Skin epidermis (tissue), 12 donors: ENCODE results near the gene VIPR2.
A peak's percentile ranks its signal among the peaks of the same experiment; 100 is the strongest.
"Not testable (repeated sequence)": the region's sequence is repeated elsewhere in the genome, so short reads cannot be mapped to it uniquely, and the experiment has no call there.

Experiments used
- H3K27ac ChIP-seq, 21 experiments: fragments of 200-600 bp; sonication (generic) in 11 of 21; one replicate each; pipeline ENCODE4 v1.5.0; 2020; ENCODE audit warnings: mild to moderate bottlenecking in 3 of 21, inconsistent platforms in 2 of 21, moderate library complexity in 2 of 21
- H3K4me3 ChIP-seq, 7 experiments: fragments of 200-600 bp; sonication (generic) in 2 of 7; one replicate each; pipeline ENCODE4 v1.5.0; 2020; ENCODE audit warnings: inconsistent platforms in 2 of 7, mild to moderate bottlenecking in 2 of 7, moderate library complexity in 1 of 7

The VIPR2 gene

GRCh38 chr7:159096736-159097581 is 47.7 kb downstream of the VIPR2 start:
- Histone ChIP-seq H3K4me3 (no peak overlapping the region), H3K27ac (peak overlapping the region in 2 of 21 experiments; percentile 32 to 65)

DNA sequence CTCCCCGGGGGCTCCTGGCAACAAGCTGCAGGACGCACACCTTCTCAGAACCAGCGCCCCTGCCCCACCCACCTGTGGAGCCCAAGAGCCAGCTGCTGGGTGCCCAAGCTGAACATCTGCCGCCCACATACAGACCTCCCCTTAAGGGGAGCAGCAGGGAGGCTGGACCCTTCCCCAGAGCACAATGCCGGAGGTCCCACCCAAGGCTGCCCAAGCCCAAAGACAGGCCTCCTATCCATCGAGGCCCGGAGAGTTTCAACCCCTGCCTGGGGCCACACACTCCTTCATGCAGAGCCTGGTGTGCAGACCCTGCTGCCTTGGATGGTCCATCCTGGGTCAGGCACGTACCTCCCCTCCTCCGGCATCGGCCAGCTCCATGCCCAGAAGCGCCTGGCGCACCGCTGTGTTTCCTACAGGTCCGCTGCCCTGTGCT is 48.7 kb downstream of the VIPR2 start:
- Histone ChIP-seq H3K27ac (no peak overlapping the region), H3K4me3 (no peak overlapping the region)

GRCh38 chr7:159094919-159095915 is 49.5 kb downstream of the VIPR2 start:
- Histone ChIP-seq H3K4me3 (no peak overlapping the region), H3K27ac (peak overlapping the region in 1 of 21 experiments; percentile 28)

DNA sequence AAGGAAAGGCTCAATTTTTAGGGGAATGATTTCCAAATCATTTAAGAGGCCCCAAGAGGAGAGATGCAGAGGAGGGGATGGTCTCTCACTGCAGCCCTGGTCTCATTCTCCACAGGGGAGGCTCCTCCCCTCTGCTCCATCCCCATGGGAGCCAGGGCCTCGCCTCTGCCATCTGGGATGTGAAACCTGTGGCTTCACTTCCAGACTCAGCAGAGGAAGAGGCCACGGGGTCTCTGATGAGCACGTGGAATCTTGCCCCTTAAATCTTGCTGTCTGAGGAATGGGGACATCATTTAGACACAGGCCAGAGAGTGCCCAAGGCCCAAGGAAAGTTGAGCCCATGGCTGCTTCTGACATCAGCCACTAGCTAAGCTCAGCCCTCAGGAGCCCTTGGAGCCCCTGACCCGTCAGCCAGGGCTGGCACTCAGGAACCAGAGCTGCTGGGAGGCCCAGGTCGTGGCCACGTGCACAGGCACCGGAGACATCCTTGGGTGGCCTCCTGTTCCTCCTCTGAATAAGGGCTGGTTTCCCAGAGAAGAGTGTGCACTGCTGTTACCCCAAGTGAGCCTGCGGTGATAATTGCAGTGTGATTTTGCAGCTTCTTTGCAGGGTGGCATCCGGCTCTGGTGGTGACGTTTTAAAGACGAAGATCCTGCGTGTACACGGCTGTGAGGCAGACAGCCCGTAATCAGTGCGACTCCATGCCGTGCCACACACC is 50.5 kb downstream of the VIPR2 start:
- no peak overlapping the region for H3K4me3 ChIP-seq
- H3K27ac ChIP-seq, result no peak overlapping the region

DNA sequence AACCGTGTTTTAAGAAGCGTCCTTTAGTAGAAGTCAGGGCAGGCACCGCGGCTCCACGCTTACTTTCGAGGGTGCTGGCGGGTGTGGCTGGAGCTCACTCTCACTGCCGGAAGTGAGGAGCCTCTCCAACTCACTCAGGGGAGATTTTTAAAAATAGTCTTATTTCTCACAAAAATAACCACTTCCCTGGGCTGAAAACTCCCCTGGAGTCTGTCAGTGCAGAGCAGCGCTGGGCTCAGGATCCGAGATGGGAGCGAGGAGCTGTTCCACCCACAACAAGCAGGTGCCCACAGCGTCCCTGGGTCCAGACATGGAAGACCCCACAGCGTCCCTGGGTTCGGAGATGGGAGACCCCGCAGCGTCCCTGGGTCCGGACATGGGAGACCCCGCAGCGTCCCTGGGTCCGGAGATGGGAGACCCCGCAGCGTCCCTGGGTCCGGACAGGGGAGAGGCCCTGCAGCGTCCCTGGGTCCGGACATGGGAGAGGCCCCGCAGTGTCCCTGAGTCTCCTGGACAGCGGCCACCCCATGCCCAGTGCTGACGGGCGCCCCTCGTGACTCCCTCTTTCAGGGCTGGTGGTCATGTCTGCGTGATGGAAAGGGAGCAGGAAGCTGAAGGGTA is 51.2 kb downstream of the VIPR2 start:
- Histone ChIP-seq H3K27ac (no peak overlapping the region), H3K4me3 (no peak overlapping the region)

DNA sequence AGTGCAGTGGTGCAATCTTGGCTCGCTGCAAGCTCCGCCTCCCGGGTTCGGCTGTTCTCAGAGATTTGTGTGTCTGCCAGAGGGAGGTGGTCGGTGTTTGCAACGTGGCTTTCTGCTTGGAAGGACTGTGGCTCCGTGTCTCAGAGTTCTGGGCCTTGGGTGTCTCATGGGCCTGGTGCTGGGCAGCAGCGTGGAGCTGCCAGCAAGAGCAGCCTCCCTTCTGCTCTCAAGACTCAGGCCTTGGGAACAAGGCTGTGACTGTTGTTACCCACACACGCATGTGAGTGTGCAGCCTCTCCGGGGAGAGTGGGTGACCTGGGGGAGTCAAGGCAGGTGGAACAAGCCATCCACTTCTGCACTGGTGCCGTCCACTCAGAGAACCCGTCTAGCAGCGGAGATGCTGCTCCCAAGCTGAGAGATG is 52.0 kb downstream of the VIPR2 start:
- Histone ChIP-seq H3K27ac (no peak overlapping the region), H3K4me3 (no peak overlapping the region)

- Histone ChIP-seq H3K27ac (no peak overlapping the region), H3K4me3 (no peak overlapping the region)
Measured at GRCh38 chr7:159091480-159092475, 52.9 kb downstream of the VIPR2 start.

DNA sequence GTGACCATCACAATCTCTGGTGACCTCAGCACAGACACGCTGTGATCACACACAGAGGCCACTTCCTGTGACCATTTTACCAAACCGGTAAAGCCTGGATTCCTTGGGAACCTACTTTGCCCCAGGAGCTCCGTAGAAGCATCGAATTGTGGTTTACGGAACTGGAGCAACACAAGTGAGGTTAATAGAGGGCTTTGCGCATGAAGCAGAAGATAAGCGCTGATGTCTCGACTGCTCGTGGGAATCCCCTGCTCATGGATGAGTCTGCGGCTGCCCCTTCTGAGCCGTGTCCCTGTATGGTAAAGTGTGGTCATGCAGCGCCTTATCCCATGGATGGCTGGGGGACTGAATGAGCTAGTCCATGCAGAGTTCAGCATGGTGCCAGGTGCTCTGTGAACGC is 53.6 kb downstream of the VIPR2 start:
- Histone ChIP-seq H3K27ac (no peak overlapping the region), H3K4me3 (no peak overlapping the region)

DNA sequence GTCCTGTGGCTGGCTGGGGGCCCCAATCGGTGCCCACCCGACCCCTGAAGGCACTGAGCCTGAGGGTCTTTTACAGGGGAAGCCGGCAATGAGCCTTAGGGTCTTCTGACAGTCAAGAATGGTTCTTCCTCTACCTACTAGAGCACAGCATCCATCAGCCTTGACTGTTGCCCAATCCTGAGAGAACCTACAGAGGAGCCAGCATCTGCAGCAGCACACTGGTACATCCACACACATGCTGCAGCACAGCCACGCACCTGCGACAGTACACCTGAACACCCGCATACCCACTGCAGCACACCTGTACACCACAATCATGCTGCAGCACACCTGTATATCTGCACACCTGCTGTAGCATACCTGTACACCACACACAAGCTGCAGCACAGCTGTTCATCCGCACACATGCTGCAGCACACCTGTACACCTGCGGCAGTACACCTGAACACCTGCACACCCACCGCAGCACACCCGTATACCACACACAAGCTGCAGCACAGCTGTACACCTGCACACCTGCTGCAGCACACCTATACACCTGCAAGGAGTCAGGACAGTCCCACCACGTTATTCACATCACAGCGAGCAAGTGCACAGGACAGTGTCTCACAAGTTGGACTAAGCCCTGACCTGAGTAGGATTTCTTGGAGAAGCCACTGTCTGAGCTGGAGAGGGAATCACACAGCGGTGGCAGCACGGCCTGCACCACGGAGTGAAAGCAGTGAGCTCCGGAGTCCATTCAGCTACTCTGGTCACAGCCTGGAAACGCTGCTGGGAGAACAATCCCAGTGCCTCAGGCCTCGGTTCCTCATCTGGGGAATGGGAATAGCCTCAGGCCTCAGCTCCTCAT is 56.4 kb downstream of the VIPR2 start:
- Histone ChIP-seq H3K27ac (no peak overlapping the region), H3K4me3 (no peak overlapping the region)

- no peak overlapping the region for H3K4me3 ChIP-seq
- no peak overlapping the region for H3K27ac ChIP-seq
Measured at GRCh38 chr7:159086301-159086925, 58.3 kb downstream of the VIPR2 start.

DNA sequence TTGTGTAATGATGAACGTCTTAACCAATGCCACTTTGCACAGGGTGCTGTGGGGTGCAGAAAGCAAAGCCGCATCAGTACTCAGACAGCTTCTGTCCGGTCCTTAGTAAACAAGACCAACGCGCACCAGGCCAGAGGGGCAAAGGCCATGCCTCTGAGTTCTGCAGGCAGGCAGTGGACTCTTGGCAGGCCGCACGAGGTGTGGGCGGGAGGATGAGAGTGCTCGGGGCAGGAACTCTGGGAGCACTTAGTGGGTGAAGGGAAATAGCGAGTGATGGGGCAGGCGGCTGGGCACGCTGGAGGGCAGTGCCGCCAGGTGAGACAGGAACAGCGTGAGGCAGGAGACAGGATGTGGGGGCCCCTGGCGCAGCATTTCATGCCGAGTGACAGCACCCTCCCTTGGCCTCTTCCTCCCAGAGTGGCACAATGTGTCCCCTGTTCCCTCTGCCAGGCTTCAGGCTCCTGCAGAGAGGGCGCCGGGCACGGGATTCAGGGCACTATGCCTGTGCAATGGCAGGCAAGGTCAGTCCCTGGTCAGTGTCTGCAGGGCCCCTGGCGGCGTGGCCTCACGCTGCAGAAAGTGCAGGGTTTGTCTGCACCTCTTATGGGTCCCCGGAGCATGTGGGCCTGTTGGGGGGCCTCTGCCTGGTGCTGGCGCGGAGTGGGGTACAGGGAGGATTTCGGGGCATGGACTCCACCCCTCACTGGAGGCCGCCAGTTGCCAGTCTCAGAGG is 60.4 kb downstream of the VIPR2 start:
- Histone ChIP-seq H3K27ac (no peak overlapping the region), H3K4me3 (no peak overlapping the region)

DNA sequence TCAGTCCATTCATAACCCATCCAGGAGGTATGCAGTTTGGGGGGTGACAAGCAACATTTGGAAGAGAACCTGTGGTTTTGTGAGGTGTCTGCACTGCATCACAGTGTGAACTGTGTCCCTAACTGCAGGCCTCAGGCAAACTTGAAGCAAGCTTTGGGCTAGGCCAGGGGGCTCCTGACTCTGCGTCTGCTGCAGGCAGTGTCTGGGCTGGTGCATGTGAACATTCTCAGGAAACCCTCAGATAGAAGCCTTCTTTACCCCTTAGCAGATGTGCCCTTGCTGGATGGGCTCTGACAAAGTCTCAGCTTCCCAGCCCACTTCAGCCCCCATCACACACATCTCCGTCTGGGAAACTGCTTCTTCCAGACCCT is 61.0 kb downstream of the VIPR2 start:
- H3K4me3 ChIP-seq, result no peak overlapping the region

GRCh38 chr7:159083001-159083697 is 61.5 kb downstream of the VIPR2 start:
- H3K4me3 ChIP-seq, result no peak overlapping the region
- H3K27ac ChIP-seq, result no peak overlapping the region

More for the DNA sequence above, 61.0 kb downstream of the VIPR2 start:
- no peak overlapping the region for H3K27ac ChIP-seq

GRCh38 chr7:159082075-159082474 is 62.6 kb downstream of the VIPR2 start:
- not testable (repeated sequence) for H3K4me3 ChIP-seq, H3K27ac ChIP-seq

- Histone ChIP-seq H3K27ac (no peak overlapping the region), H3K4me3 (no peak overlapping the region)
Measured at GRCh38 chr7:159078911-159079270, 65.8 kb downstream of the VIPR2 start.
